ENCODE data around the gene ADGB. TPM values are rescaled to one million over a fixed set of nuclear protein-coding genes. Genes with fewer than 3 reads are reported as not detected.
"Not testable (repeated sequence)": the region's sequence is repeated elsewhere in the genome, so short reads cannot be mapped to it uniquely, and the experiment has no call there.

ADGB gene
- polyA plus RNA-seq, 2 of the 4 experiments (the other 2 are of a cell fraction) = not detected

DNA sequence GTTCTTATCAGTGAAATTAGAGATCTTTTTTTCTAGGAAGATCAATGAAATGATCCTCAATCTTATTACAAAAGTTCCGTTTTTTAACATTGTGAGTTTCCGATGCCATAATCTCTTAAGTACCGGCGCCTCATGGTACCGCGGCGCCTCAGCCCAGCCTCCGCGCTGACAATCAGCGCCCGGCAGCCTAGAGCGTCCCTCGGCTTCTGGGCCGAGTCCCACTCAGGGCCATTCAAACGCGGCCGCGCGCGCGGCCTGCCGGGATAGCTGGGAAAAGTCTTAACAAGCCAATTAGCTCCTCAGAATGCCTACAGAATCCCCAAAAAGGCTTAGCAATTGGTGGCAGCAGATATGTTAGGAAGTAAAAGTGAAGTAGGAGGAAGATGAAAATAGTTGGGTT, 204.8 kb downstream of the ADGB start:
- H3K9me3 ChIP-seq = no peaks in the 10 kb centered on the region
- no peak for FAIRE-seq
- H3K27ac ChIP-seq = no peak overlapping the region
- no peak for DNase-seq (ENCODE audit: low read depth in 1 of 2, low spot score in 1 of 2)
- no peak overlapping the region for H3K4me2 ChIP-seq
- H3K4me3 ChIP-seq = no peak overlapping the region
- no peaks in the 10 kb centered on the region for H3K4me1 ChIP-seq
- ATAC-seq = no peak
- ChIA-PET CTCF (interaction anchor here (1.0 kb wide), 1 partner anchor 22 kb away, joined by 3 read pairs; no protein-coding TSS in a partner anchor), POLR2A (no interaction called here)
- 87% methylated on average over 22 of the region's 22 CpGs for WGBS (ENCODE audit: missing lambda C conversion rate)
- TF ChIP-seq RARB (CRISPR knock-in tag; IDR thresholded peaks at IDR 0.05) (no peak), MAZ (IDR thresholded peaks at IDR 0.05; ENCODE audit: borderline replicate concordance, low read depth, low read length) (no peak), CBX2 (IDR thresholded peaks at IDR 0.05; ENCODE audit: borderline replicate concordance, low read depth) (no peak), BHLHE40 (IDR thresholded peaks at IDR 0.05; ENCODE audit: low read depth, low read length) (no peak), ZNF302 (CRISPR knock-in tag; IDR thresholded peaks at IDR 0.05) (no peak), FOSL2 (IDR thresholded peaks at IDR 0.05) (no peak), FOSL2 (CRISPR knock-in tag; IDR thresholded peaks at IDR 0.05) (no peak), EHF (CRISPR knock-in tag; IDR thresholded peaks at IDR 0.05) (no peak)
- TF ChIP-seq, protein P1, sequence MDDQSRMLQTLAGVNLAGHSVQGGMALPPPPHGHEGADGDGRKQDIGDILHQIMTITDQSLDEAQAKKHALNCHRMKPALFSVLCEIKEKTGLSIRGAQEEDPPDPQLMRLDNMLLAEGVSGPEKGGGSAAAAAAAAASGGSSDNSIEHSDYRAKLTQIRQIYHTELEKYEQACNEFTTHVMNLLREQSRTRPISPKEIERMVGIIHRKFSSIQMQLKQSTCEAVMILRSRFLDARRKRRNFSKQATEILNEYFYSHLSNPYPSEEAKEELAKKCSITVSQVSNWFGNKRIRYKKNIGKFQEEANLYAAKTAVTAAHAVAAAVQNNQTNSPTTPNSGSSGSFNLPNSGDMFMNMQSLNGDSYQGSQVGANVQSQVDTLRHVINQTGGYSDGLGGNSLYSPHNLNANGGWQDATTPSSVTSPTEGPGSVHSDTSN (IDR thresholded peaks at IDR 0.05) = no peak

DNA sequence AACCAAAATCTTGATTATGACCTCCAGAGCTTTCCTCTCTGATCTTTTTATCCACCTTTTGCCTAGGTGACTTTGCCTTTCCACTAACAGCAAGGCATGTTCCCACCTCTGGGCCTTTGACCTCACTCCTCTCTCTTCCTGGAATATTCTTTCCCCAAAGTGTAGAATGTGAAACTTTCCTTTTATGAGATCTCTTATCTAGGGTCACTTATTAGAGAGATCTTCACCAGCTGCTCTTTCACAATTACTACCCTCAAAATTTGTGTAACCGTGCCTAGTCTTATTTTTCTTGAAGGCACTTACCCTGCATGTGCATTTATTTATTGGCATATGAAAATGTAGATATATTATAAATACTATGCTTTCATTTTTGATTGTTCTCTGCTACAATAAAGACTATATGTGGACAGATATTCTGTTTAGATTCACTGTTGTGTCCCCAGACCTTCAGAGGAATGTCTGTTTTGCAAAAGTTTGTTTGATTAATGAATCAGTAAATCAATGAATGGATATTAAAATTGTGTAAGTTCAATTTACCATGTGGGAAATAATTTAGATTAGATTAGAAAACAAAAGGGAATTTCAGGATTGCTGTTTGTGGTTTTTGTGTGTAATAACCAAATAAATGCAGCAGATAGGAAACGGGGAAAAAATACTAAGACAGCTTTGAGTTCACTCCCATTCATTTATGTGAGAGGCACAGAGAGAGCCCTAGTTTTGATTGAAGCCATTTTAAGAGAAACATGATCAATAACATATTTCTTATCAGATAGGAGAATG, 207.0 kb downstream of the ADGB start:
- Histone ChIP-seq H3K27ac (no peak overlapping the region), H3K9me3 (no peaks in the 10 kb centered on the region), H3K4me3 (no peak overlapping the region), H3K4me2 (no peak overlapping the region), H3K4me1 (no peaks in the 10 kb centered on the region)
- whole genome bisulfite sequencing (ENCODE audit: missing lambda C conversion rate) = 49% methylated on average over 2 of the region's 2 CpGs
- POLR2A ChIA-PET = no interaction called here
- CTCF ChIA-PET = no interaction called here
- no peak for TF ChIP-seq KDM1A (IDR thresholded peaks at IDR 0.05; ENCODE audit: low read depth)
- TF ChIP-seq POLR2A (IDR thresholded peaks at IDR 0.05; ENCODE audit: low read length) = no peak
- TF ChIP-seq NPAS2 (CRISPR knock-in tag; IDR thresholded peaks at IDR 0.05; ENCODE audit: borderline replicate concordance) = no peak
- TF ChIP-seq HOXA7 (CRISPR knock-in tag; IDR thresholded peaks at IDR 0.05) = no peak
- TF ChIP-seq HEYL (CRISPR knock-in tag; IDR thresholded peaks at IDR 0.05) = no peak
- no peak for TF ChIP-seq CHD2 (IDR thresholded peaks at IDR 0.05; ENCODE audit: low read length, partially characterized antibody)
- TF ChIP-seq EP300 (IDR thresholded peaks at IDR 0.05) = no peak
- TF ChIP-seq, protein P2, sequence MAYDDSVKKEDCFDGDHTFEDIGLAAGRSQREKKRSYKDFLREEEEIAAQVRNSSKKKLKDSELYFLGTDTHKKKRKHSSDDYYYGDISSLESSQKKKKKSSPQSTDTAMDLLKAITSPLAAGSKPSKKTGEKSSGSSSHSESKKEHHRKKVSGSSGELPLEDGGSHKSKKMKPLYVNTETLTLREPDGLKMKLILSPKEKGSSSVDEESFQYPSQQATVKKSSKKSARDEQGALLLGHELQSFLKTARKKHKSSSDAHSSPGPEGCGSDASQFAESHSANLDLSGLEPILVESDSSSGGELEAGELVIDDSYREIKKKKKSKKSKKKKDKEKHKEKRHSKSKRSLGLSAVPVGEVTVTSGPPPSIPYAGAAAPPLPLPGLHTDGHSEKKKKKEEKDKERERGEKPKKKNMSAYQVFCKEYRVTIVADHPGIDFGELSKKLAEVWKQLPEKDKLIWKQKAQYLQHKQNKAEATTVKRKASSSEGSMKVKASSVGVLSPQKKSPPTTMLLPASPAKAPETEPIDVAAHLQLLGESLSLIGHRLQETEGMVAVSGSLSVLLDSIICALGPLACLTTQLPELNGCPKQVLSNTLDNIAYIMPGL (CRISPR knock-in tag; IDR thresholded peaks at IDR 0.05; ENCODE audit: borderline replicate concordance) = no peak
- TF ChIP-seq MYC (IDR thresholded peaks at IDR 0.05; ENCODE audit: borderline replicate concordance, low read length) = no peak
- TF ChIP-seq, protein P3, sequence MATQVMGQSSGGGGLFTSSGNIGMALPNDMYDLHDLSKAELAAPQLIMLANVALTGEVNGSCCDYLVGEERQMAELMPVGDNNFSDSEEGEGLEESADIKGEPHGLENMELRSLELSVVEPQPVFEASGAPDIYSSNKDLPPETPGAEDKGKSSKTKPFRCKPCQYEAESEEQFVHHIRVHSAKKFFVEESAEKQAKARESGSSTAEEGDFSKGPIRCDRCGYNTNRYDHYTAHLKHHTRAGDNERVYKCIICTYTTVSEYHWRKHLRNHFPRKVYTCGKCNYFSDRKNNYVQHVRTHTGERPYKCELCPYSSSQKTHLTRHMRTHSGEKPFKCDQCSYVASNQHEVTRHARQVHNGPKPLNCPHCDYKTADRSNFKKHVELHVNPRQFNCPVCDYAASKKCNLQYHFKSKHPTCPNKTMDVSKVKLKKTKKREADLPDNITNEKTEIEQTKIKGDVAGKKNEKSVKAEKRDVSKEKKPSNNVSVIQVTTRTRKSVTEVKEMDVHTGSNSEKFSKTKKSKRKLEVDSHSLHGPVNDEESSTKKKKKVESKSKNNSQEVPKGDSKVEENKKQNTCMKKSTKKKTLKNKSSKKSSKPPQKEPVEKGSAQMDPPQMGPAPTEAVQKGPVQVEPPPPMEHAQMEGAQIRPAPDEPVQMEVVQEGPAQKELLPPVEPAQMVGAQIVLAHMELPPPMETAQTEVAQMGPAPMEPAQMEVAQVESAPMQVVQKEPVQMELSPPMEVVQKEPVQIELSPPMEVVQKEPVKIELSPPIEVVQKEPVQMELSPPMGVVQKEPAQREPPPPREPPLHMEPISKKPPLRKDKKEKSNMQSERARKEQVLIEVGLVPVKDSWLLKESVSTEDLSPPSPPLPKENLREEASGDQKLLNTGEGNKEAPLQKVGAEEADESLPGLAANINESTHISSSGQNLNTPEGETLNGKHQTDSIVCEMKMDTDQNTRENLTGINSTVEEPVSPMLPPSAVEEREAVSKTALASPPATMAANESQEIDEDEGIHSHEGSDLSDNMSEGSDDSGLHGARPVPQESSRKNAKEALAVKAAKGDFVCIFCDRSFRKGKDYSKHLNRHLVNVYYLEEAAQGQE (IDR thresholded peaks at IDR 0.05) = no peak
- TF ChIP-seq, protein P4, sequence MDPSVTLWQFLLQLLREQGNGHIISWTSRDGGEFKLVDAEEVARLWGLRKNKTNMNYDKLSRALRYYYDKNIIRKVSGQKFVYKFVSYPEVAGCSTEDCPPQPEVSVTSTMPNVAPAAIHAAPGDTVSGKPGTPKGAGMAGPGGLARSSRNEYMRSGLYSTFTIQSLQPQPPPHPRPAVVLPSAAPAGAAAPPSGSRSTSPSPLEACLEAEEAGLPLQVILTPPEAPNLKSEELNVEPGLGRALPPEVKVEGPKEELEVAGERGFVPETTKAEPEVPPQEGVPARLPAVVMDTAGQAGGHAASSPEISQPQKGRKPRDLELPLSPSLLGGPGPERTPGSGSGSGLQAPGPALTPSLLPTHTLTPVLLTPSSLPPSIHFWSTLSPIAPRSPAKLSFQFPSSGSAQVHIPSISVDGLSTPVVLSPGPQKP (IDR thresholded peaks at IDR 0.05; ENCODE audit: low read depth, low read length) = no peak
- no peak for TF ChIP-seq FOSB (CRISPR knock-in tag; IDR thresholded peaks at IDR 0.05)
- TF ChIP-seq, protein P5, sequence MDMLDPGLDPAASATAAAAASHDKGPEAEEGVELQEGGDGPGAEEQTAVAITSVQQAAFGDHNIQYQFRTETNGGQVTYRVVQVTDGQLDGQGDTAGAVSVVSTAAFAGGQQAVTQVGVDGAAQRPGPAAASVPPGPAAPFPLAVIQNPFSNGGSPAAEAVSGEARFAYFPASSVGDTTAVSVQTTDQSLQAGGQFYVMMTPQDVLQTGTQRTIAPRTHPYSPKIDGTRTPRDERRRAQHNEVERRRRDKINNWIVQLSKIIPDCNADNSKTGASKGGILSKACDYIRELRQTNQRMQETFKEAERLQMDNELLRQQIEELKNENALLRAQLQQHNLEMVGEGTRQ (IDR thresholded peaks at IDR 0.05) = no peak
- FAIRE-seq (no peak), ATAC-seq (no peak), DNase-seq (ENCODE audit: low read depth in 1 of 2, low spot score in 1 of 2) (no peak)

DNA sequence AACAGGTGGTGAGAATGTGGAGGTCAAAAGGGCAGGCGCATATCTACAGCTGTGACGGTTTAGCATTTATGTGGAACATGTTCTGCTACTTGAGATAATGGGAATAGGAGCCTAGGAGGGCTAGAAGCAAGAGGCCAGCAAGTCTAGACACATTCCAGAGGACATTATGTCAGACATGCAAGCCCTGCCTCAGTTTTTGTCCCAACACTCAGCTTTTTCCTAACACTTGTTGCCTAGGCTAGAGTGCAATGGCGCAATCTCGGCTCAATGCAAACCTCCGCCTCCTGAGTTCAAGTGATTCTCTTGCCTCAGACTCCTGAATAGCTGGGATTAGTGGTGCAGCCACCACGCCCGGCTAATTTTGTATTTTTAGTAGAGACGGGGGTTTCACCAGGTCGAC, 210.2 kb downstream of the ADGB start:
- FAIRE-seq; H3K4me1 ChIP-seq; ATAC-seq; POLR2A ChIA-PET; H3K9me3 ChIP-seq; H3K4me2 ChIP-seq; H3K4me3 ChIP-seq; DNase-seq (ENCODE audit: low read depth in 1 of 2, low spot score in 1 of 2); H3K27ac ChIP-seq: not testable (repeated sequence)
- WGBS (ENCODE audit: missing lambda C conversion rate) = 73% methylated on average over 9 of the region's 9 CpGs
- CTCF ChIA-PET = interaction anchor here (0.8 kb wide), 1 partner anchor 786 kb away, joined by 3 read pairs; no protein-coding TSS in a partner anchor

DNA sequence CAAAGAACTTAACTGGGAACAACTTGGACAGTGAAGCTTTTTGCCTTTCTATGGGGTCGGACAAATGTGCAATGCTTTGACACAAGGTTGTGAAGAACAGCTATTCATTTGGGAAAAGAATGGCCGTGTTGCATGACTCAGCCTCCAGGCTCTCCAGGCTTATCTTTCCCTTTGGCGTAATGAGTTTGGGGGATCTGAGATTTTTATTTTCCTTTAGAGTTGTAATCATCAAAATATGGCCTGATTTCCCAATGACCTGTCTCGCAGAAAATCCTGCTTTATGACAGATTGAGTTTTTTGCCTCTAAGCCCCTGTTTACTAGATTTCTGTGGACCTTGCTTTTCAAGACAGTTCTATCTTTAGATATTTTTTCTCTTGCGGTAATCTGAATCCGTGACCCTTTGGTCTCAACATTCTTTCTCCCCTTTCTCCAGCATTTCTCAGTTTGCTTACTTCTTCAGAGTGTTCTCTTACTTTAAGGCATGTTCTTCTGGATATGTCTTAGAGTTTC, 214.1 kb downstream of the ADGB start:
- CTCF ChIA-PET; ATAC-seq; FAIRE-seq; H3K27ac ChIP-seq; H3K4me2 ChIP-seq; H3K9me3 ChIP-seq; DNase-seq (ENCODE audit: low read depth in 1 of 2, low spot score in 1 of 2); H3K4me1 ChIP-seq; H3K4me3 ChIP-seq; POLR2A ChIA-PET: not testable (repeated sequence)
- 76% methylated on average over 6 of the region's 6 CpGs for WGBS (ENCODE audit: missing lambda C conversion rate)

Measured in A549 (cell line).